ENCODE data around the gene PCDHGA11.
"Not testable (repeated sequence)": the region's sequence is repeated elsewhere in the genome, so short reads cannot be mapped to it uniquely, and the experiment has no call there.

The PCDHGA11 gene

GRCh38 chr5:141393267-141393666 lies 27.6 kb upstream of the PCDHGA11 start:
- no peak overlapping the region for H3K4me3 ChIP-seq (ENCODE audit: low read depth, low read length)
- TF ChIP-seq, protein P1, sequence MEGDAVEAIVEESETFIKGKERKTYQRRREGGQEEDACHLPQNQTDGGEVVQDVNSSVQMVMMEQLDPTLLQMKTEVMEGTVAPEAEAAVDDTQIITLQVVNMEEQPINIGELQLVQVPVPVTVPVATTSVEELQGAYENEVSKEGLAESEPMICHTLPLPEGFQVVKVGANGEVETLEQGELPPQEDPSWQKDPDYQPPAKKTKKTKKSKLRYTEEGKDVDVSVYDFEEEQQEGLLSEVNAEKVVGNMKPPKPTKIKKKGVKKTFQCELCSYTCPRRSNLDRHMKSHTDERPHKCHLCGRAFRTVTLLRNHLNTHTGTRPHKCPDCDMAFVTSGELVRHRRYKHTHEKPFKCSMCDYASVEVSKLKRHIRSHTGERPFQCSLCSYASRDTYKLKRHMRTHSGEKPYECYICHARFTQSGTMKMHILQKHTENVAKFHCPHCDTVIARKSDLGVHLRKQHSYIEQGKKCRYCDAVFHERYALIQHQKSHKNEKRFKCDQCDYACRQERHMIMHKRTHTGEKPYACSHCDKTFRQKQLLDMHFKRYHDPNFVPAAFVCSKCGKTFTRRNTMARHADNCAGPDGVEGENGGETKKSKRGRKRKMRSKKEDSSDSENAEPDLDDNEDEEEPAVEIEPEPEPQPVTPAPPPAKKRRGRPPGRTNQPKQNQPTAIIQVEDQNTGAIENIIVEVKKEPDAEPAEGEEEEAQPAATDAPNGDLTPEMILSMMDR (IDR thresholded peaks at IDR 0.05; ENCODE audit: borderline replicate concordance, insufficient read depth, low read depth, low read length): no peak

- H3K4me3 ChIP-seq (ENCODE audit: low read depth, low read length): not testable (repeated sequence)
Observed at GRCh38 chr5:141394401-141395187, 26.3 kb upstream of the PCDHGA11 start.

DNA sequence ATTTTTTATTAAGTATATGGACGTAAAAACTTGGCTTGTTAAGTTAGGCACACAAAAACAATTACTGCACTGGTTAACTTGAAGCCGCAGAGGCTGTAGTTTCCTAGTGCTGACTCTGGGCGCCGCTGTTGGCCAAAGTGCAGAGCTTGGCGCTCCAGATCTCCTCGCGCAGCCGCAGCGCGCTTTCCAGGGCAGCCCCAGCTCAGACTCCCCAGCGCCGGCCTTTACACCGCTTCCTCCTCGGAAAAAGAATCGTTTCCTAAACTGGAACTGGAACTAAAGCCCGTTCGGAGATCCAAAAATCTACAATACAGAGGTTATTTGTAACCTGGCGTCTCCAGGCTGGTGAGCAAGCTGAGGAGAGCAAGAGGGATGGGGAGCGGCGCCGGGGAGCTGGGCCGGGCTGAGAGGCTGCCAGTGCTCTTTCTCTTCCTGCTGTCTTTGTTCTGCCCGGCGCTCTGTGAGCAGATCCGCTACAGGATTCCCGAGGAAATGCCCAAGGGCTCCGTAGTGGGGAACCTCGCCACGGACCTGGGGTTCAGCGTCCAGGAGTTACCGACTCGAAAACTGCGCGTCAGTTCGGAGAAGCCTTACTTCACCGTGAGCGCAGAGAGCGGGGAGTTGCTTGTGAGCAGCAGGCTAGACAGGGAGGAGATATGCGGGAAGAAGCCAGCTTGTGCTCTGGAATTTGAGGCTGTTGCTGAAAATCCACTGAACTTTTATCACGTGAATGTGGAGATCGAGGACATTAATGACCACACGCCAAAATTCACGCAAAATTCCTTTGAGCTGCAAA lies 22.9 kb upstream of the PCDHGA11 start, which contains the start of gene PCDHGB5:
Gene PCDHGB5 (plus strand): TSS at position 192 of the 796 bp plus-strand sequence. CDS start 181 bp downstream, at position 373.
- peak within 1 kb of the TSS; percentile 41 for H3K4me3 ChIP-seq (ENCODE audit: low read depth, low read length)

GRCh38 chr5:141398608-141399007 lies 22.2 kb upstream of the PCDHGA11 start:
- H3K4me3 ChIP-seq (ENCODE audit: low read depth, low read length): no peak overlapping the region

More for the DNA sequence above, 22.9 kb upstream of the PCDHGA11 start, which contains the start of gene PCDHGB5:
- TF ChIP-seq, protein P1 (IDR thresholded peaks at IDR 0.05; ENCODE audit: borderline replicate concordance, insufficient read depth, low read depth, low read length): peak; percentile 65

DNA sequence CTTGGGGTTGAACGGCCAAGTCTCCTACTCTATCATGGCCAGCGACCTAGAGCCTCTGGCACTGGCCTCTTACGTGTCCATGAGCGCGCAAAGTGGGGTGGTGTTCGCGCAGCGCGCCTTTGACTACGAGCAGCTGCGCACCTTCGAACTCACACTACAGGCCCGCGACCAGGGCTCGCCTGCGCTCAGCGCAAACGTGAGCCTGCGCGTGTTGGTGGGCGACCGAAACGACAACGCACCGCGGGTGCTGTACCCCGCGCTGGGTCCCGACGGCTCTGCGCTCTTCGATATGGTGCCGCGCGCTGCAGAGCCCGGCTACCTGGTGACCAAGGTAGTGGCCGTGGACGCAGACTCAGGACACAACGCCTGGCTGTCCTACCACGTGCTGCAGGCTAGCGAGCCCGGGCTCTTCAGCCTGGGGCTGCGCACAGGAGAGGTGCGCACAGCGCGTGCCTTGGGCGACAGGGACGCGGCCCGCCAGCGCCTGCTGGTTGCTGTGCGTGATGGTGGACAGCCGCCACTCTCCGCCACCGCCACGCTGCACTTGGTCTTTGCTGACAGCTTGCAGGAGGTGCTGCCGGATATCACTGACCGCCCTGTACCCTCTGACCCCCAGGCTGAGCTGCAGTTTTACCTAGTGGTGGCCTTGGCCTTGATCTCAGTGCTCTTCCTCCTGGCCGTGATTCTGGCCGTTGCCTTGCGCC lies 21.1 kb upstream of the PCDHGA11 start:
- TF ChIP-seq, protein P1 (IDR thresholded peaks at IDR 0.05; ENCODE audit: borderline replicate concordance, insufficient read depth, low read depth, low read length): no peak
- H3K4me3 ChIP-seq (ENCODE audit: low read depth, low read length): no peak overlapping the region

More at GRCh38 chr5:141398608-141399007, 22.2 kb upstream of the PCDHGA11 start:
- TF ChIP-seq, protein P1 (IDR thresholded peaks at IDR 0.05; ENCODE audit: borderline replicate concordance, insufficient read depth, low read depth, low read length): peak; percentile 23; the same call in 1 of the 2 replicates

DNA sequence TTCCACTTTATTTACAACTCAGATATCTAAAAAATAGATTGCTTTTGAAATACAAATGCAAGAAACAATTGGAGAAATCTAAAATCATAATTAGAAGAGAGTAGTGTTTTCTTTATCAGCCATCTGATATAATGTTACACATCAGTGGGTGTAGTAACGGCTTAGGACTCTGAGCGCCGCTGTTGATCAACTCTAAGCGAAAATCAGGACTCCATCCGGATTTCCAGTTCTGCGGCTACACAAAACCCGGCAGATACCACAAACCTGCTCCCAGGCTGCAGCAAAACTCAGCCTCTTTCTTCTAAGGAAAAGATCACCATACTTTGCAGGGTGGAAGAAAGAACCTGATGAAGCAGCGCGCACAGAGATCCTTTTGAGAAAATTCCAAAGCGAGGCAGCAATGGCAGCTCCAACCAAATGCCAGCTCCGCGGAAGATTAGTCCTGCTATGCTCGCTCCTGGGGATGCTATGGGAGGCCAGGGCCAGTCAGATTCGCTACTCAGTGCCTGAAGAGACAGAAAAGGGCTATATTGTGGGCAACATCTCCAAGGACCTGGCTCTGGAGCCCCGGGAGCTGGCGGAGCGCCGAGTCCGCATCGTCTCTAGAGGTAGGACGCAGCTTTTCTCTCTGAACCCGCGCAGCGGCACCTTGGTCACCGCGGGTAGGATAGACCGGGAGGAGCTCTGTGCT lies 18.2 kb upstream of the PCDHGA11 start, which contains the start of gene PCDHGA9:
Gene PCDHGA9 (plus strand): TSS at position 226 of the 691 bp plus-strand sequence. CDS start 175 bp downstream, at position 401.
- TF ChIP-seq, protein P1 (IDR thresholded peaks at IDR 0.05; ENCODE audit: borderline replicate concordance, insufficient read depth, low read depth, low read length): peak; percentile 36; the same call in 1 of the 2 replicates
- no peak within 1 kb of the TSS for H3K4me3 ChIP-seq (ENCODE audit: low read depth, low read length)
